ENCODE data around the gene ASB10.

The ASB10 gene

GRCh38 chr7:151166629-151167196 lies 20.3 kb downstream of the ASB10 start:
- no peak for DNase-seq

DNA sequence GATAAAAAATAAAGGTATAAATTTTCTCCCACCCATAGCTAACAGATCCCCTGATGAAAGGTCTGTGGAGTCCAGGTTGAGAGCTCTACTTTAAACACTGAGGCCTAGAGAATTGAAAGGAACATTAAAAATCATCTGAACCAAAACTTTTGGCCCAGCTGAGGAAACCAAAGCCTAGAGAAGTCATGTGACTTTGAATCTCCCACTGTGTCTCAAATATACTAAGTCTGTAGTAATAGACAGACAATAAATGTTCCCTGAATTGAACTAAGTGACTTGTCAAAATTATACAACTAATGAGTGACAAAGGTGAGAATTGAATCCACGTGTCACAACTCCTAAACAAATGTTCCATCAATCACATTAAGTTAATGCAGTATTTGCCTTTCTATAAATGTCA lies 25.3 kb downstream of the ASB10 start:
- no peak for DNase-seq

DNA sequence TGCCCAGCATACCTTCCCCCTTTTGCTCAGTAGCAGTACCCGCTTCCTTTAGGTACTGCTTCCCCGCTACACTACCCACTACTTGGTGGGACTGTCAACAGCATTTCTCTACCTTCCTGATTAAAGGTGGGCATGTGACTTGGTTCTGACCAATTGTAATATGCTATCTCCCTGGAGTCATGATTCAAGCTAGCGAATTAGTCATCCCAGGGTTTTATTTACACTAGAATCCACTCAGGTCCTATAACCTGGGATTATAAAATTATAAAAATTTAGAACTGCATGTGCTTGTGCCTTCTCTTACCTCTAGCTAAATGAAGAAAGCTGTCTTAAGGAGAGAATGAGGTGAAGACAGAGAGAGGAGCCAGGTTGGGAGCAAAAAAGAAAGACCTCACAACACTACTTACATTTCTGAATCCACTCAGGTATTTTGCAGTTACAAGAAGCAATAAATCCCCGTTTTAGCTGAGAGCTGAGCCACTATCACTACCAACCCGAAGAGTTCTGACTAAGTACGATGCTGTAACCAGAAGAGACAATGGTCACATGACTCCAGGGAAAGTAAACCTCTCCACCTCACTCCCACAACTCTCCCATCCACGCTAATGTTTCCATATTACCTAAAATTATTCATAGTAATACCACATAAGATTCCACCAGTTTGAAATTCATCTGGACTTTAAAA lies 29.3 kb downstream of the ASB10 start:
- no peak for DNase-seq

DNA sequence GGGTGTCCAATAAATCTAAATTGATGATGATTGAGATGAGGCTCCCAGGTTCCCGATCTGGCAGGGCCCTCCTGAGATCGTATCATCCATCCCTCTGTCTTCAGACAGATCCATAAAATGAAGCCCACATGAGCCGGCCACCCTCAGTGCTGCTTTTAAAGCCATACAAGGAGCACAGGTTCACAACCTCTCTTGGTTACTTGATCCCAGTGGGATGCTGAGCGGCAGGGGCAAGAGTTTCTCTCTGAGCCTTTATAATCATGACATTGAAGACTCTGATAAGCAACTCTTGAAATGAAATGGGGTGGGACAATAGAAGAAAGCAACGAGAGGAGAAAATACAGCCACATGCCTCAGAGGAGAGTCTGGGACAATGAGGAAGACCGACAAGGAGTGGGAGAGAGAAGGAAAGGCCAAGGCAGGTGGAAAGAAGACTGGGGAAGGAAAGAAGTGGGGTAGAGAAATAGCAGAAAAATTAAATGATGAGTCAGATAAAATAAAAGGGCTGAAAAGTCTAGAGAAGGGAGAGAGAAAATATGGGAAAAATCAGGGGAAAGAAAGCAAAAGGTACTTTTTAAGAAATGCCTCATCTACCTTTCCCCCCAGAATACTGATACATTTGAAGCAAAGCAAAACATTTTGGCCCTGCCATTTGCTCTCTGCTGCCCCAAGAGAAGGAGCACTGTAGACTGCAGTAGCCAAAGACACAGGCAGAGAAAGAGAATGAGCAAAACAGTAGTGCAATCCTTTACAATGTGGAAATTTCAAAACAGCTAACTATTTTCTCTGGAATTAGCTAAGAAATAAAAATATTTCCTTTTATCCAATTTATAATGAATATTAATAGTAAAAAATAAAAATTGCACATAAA lies 34.2 kb downstream of the ASB10 start:
- no peak for DNase-seq

DNA sequence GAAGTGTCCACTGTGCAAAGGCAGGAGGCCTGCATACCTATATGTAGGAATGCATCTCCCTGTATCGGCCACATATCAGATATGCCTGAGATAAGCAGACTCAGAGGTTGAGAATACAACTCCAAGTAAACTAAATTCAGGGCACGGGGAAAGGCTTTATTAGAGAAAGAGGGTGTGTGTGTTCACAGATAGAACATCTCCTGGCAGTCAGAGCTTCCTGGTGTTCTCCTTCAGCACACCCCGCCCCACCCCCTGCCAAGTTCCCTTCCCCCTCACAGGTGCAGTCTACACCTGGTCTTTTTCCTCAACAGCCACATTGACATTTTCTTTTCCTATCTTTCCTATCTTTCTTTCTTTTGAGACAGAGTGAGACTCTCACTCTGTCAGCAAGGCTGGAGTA lies 36.7 kb downstream of the ASB10 start:
- DNase-seq = no peak

DNA sequence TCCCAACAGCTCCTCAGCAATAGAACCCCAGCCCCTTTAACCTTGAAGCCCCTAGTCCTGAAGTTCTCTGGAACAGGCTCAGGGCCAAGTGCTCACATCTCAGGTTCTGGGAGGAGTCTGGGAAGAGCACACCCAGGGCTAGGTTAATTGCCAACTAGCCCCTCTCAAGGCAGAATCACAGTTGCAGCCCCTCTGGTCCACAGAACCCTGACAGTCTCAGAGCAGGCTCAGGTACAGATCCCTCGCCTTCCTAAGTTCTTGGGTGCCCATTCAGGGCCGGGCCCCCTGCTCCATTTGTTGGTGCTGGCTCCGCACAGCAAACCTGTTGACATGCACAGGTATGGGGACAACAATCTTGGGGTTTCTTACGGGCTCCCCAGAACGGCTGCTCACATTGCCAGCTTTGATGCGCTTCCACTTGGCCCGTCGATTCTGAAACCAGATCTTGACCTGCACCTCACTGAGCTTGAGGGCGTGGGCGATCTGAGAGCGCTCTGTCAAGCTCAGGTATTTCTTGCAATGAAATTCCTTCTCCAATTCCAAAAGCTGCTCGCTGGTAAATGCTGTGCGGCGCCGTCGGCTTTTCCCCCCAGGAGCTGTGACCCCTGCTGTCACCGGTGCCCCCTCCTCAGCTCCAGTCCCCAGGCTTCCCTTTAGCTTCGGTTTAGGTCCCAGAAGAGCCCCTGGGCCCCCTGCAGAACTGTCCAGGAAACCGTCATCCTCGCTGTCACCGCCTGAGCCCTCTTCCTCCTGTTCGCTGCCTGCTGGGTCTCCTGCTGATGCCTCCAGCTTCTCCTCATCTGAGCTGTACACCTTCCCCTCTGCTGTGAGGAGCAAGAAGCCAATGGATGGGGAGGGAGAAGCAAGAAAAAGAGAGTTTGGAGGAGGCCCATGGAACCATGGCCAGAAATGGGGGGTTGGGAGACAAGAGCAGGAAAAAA lies 38.5 kb downstream of the ASB10 start:
- DNase-seq = no peak

DNA sequence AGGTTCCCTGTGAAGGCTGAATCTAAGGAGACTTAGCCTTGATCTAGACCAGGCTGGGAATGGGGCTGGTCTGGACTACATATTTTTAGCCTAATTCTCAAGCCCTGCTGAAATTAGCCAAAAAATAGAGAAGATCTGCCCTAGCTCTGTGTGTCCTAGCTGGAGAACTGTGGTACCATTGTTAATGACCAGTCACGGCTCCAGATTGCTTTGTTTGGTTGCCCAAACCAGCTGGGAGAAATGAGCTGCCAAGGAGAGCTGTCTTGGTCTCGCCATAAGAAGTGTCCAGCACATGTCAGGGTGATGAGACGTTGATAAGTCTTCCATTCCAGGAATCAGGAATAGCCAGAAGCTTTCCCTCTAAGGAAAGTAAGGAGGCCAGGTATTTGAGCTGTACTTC lies 40.3 kb downstream of the ASB10 start:
- DNase-seq = no peak

- no peak for DNase-seq
These were observed 42.7 kb downstream of the ASB10 start for GRCh38 chr7:151144387-151144786.

DNA sequence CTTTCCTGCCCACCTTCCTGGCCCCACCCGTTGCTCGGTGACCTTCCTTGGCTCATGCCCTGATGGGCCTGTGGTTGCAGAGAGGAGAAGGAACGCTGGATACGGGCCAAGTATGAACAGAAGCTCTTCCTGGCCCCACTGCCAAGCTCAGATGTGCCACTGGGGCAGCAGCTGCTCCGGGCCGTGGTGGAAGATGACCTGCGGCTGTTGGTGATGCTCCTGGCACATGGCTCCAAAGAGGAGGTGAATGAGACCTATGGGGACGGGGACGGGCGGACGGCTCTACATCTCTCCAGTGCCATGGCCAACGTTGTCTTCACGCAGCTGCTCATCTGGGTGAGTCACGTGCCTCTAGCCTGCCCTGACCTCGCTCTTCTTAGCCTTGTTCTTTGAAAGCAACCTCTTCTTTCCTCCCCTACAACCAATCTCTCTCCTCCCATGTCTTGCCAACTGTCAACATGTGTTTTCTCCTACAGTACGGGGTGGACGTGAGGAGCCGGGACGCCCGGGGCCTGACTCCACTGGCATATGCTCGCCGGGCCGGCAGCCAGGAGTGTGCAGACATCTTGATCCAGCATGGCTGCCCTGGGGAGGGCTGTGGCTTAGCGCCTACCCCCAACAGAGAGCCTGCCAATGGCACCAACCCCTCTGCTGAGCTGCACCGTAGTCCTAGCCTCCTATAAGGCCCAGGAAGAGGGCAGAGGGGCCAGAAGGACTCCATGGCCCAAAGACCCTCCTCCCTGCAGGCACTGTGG lies 43.6 kb downstream of the ASB10 start:
- no peak for DNase-seq

- DNase-seq = no peak
These were observed 44.4 kb downstream of the ASB10 start for GRCh38 chr7:151142686-151143040.

- DNase-seq = no peak
These were observed 45.0 kb downstream of the ASB10 start for GRCh38 chr7:151141855-151142685.

DNA sequence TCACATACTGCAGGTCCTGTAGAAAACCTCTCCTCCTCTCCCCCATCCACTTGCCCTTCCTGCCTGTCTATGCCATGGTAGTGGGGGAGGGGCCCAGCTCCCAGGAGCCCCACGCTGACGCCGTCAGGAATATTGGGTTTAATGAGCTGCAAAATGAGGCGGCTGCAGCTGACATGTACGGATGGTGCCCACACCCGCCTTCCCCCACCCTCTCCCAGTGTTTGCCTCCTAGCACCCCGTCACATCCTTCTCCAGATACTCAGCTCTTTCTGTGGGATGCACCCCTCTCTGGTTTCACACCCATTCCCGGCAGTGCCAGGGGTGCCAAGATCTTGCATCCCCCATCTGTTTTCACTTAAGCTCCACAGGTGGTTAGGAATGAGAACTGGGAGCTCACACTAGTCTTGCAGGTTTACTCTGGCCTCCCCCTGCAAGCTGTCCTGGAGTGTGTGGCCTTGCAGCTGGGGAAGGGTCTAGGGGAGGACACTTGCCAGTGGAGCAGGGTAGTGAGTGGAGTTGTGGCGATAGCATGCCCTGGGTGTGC lies 45.7 kb downstream of the ASB10 start:
- no peak for DNase-seq

- DNase-seq = no peak
These were observed 46.2 kb downstream of the ASB10 start for GRCh38 chr7:151140826-151141225.

GRCh38 chr7:151139791-151140190 lies 47.3 kb downstream of the ASB10 start:
- DNase-seq = no peak

DNA sequence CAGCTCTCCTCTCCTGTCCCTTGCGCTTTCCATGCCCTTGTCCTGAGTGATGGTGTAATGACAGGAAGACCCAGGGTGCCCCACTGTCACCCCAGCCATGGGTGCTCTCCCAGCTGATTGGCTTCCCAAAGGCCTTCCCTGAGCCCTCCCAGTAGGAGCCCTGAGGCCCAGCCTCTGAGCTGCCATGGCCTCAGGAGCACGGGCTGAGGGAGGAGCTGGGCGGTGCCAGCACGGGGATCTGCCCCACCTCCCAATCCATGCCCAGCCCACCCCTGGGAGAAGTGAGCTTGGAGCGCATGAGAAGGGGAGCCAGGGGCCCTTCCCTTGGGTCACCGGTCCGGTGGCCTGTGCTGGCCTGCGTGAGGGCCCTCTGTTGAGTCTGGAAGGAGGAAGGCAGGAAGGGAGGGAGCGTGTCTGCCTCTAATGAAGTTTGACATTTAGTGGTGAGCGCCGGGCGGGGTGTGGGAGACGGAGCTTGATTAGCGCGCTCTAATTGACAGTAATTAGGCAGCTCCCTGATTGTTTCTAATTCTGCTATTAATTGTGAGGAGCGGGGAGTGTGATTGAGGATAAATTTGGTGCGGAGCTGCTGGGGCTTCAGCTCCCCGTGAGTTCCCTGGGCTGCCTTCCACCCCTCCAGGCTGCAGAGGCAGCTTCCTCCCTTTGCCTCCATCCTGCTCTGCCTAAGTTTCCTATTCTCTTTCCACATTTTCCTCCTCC lies 47.8 kb downstream of the ASB10 start:
- no peak for DNase-seq

DNA sequence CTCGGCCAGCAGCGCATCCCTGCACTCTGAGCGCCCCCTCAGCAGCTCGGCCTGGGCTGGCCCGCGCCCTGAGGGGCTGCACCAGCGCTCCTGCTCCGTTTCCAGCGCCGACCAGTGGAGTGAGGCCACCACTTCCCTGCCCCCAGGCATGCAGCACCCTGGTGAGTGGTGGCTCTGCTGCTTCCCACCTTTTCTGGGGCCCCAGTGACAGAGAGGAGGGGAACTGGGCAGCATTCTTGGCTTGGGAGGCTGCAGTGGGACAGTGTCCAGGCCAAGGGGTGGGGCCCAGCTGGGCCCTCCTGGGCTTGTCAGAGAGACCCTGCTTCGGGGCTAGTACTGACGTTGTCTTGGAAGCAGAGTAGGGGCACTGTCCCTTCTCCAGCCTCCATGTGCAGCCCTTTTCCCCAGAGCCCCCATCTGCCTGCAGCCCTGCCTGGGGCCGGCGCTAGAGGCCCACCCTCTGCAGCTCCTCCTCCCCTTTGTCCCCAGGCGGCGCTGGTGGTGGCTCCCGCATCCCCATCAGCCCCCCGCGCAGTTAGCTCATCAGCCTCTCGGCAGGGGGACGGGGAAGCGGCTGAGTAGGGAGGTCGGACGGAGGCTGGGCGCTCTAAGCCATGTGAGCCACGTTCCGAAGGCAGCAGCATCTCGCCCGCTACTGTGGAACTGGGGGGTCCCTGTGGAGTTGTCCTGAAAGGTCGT lies 48.7 kb downstream of the ASB10 start:
- DNase-seq = no peak

DNA sequence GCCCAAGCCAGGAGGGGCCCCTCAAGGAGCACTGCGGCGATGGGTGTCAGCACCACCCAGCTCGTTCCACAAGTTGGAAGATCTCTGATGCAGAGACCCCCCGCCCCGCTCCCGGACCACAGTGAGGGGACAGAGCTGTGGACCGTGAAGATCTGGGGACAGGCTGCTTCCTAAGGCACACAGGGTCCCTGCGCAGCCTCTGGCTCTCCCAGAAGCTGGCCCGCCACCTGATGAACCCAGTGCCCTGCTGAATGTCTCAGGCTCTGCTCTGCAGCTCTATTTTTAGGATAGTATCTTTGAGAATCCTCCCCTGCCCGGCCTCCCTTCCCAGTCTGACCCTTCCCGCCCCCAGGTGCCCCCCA lies 49.3 kb downstream of the ASB10 start:
- no peak for DNase-seq

DNA sequence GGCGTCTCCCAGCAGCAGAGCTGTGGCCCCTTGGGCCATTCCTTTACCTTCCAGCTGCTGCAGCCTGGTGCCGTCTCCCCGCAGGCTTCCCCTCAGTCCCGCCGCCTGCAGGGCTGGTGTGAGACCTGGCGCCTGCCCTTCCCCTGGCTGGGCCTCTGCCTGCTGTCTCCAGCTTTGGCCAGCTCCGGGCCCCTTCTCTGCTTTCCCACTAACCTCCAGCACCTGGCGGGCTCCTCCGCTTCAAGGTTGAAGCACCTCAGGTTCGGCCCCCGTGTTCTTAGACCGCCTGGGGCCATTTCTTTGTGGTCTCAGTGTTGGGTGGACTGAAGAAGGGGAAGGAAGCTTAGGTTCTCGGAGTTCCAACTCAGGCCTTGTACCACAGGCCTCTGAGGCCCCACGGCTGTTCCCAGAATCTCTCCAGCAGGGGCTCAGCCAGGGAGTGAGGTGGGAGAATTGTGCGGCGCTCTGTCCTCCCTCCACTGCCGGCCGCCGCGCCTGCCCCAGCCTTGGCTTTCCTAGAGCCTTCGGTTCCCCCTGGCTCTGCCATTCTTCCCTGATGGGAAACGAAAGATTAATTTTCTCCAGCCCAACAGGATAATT lies 49.9 kb downstream of the ASB10 start:
- DNase-seq = no peak
